Endothelial cell of umbilical vein (primary cell): Measurements from ENCODE around the gene DNAAF3. TPM values are rescaled to one million over a fixed set of nuclear protein-coding genes. Genes with fewer than 3 reads are reported as not detected.

Source experiments
- BruUV-seq: library from RNA; stranded (reverse); fragments of 400-500 nt; replicated peaks from 2 replicates; lab custom pipeline; 2021; lab: Mats Ljungman, UMichigan
- CTCF ChIA-PET: fragments of 300-600, 350-600 bp; sonication (Branson Sonifier 250); formaldehyde crosslinking; loops from one replicate; lab custom pipeline; 2021; ENCODE audit warnings: antibody characterized with exemption, inconsistent platforms; lab: Charles Lee
- POLR2A ChIA-PET: fragments of 300-600, 350-600 bp; sonication (Branson Sonifier 250); formaldehyde crosslinking; loops from one replicate; lab custom pipeline; 2021; ENCODE audit warnings: antibody characterized with exemption, inconsistent platforms; lab: Charles Lee
- DNase-seq: peaks from one replicate; pipeline ENCODE4 v3.0.0-alpha.2; 2011; ENCODE audit warnings: low read depth, low spot score
- FAIRE-seq: peaks from 2 replicates; lab custom pipeline; 2011; peaks lifted over from hg19 to GRCh38; lab: Jason Lieb, UNC
- H2AFZ ChIP-seq: 2 replicates; pipeline ENCODE4 v1.6.0; 2012; ENCODE audit warnings: low read depth, low read length, control low read depth, inconsistent platforms
- H3K27ac ChIP-seq: 2 replicates; pipeline ENCODE4 v1.5.1; 2011; ENCODE audit warnings: low read depth, mild to moderate bottlenecking, control low read depth, low read length, moderate library complexity; ENCODE audit not compliant: insufficient read depth
- H3K27me3 ChIP-seq, 2 experiments: 2 replicates each; pipeline versions ENCODE4 v1.6.0 to v1.6.1; 2011; ENCODE audit warnings: low read length in 2 of 2, mixed read lengths in 1 of 2; ENCODE audit not compliant: control insufficient read depth in 2 of 2, insufficient read depth in 2 of 2
- H3K36me3 ChIP-seq, 2 experiments: 2 replicates in 1 of 2; 3 replicates in 1 of 2; pipeline ENCODE4 v1.5.1; 2011; ENCODE audit warnings: low read length in 2 of 2, mild to moderate bottlenecking in 1 of 2, moderate library complexity in 1 of 2; ENCODE audit not compliant: control insufficient read depth in 2 of 2, insufficient read depth in 2 of 2; ENCODE audit errors: extremely low read depth in 1 of 2
- H3K4me1 ChIP-seq: 3 replicates; pipeline ENCODE4 v1.5.1; 2011; ENCODE audit warnings: mild to moderate bottlenecking, low read length; ENCODE audit not compliant: control insufficient read depth, insufficient read depth; ENCODE audit errors: extremely low read depth
- H3K4me2 ChIP-seq: 2 replicates; pipeline ENCODE4 v1.6.1; 2011; ENCODE audit warnings: low read length, control low read depth, mixed read lengths; ENCODE audit not compliant: insufficient read depth
- H3K4me3 ChIP-seq, 3 experiments: fragments of 200-600 bp in 1 of 3; sonication (generic), shearing (Covaris generic) in 1 of 3; replicated peaks in 1 of 3; 2 replicates each; pipeline ENCODE4 v1.5.1; 2011 to 2016; ENCODE audit warnings: control low read depth in 3 of 3, low read length in 3 of 3, mild to moderate bottlenecking in 2 of 3, inconsistent platforms in 1 of 3, low read depth in 1 of 3, moderate library complexity in 1 of 3; ENCODE audit not compliant: insufficient read depth in 1 of 3
- H3K79me2 ChIP-seq: 2 replicates; pipeline ENCODE4 v1.6.0; 2012; ENCODE audit warnings: low read length, inconsistent platforms; ENCODE audit not compliant: control insufficient read depth, insufficient read depth
- H3K9ac ChIP-seq: replicated peaks from 2 replicates; pipeline ENCODE3; 2011; ENCODE audit warnings: low read length, control low read depth; ENCODE audit not compliant: insufficient read depth; ENCODE audit errors: extremely low read depth
- H3K9me1 ChIP-seq: replicated peaks from 3 replicates; pipeline ENCODE4 v1.6.0; 2011; ENCODE audit warnings: mild to moderate bottlenecking, low read length; ENCODE audit not compliant: control insufficient read depth, insufficient read depth; ENCODE audit errors: extremely low read depth
- H3K9me3 ChIP-seq: replicated peaks from 2 replicates; pipeline ENCODE4 v1.5.1; 2012; ENCODE audit warnings: low read length, inconsistent platforms; ENCODE audit not compliant: control insufficient read depth, insufficient read depth
- H4K20me1 ChIP-seq: replicated peaks from 2 replicates; pipeline ENCODE3; 2011; ENCODE audit warnings: mild to moderate bottlenecking, low read length; ENCODE audit not compliant: control insufficient read depth, insufficient read depth; ENCODE audit errors: extremely low read depth
- CTCF ChIP-seq, 2 donors: IDR thresholded peaks; 1 replicate in 1 of 2; 2 replicates in 1 of 2; pipeline ENCODE4 v1.5.1; 2011; ENCODE audit warnings: low read length in 2 of 2, mild to moderate bottlenecking in 2 of 2, moderate library complexity in 2 of 2, control low read depth in 1 of 2, inconsistent platforms in 1 of 2, low read depth in 1 of 2; ENCODE audit not compliant: insufficient read depth in 1 of 2; ENCODE audit errors: extremely low read depth in 1 of 2
- EZH2 ChIP-seq: IDR thresholded peaks from 2 replicates; pipeline ENCODE4 v1.6.1; 2012; ENCODE audit warnings: borderline replicate concordance, low read depth, mild to moderate bottlenecking, moderate library complexity, low read length, inconsistent platforms; ENCODE audit not compliant: severe bottlenecking
- FOS ChIP-seq: IDR thresholded peaks from 2 replicates; pipeline ENCODE4 v1.6.1; 2011; ENCODE audit warnings: mild to moderate bottlenecking, low read length, moderate library complexity, borderline replicate concordance; ENCODE audit not compliant: insufficient read depth
- GATA2 ChIP-seq: IDR thresholded peaks from 2 replicates; pipeline ENCODE4 v1.7.0; 2011; ENCODE audit warnings: low read depth, mild to moderate bottlenecking, moderate library complexity, mixed read lengths, low read length; ENCODE audit not compliant: insufficient read length, insufficient read depth
- JUN ChIP-seq: IDR thresholded peaks from 2 replicates; pipeline ENCODE4 v1.6.1; 2011; ENCODE audit warnings: borderline replicate concordance, low read depth; ENCODE audit not compliant: insufficient read length, insufficient read depth
- MAX ChIP-seq: IDR thresholded peaks from 2 replicates; pipeline ENCODE4 v1.6.1; 2011; ENCODE audit not compliant: insufficient read depth, insufficient read length
- MYC ChIP-seq: IDR thresholded peaks from one replicate; pipeline ENCODE4 v1.6.1; 2011; ENCODE audit warnings: mild to moderate bottlenecking, low read depth, low read length
- POLR2A ChIP-seq: IDR thresholded peaks from 2 replicates; pipeline ENCODE4 v1.6.1; 2012; ENCODE audit warnings: low read depth, mild to moderate bottlenecking, control low read depth, low read length
- POLR2AphosphoS5 ChIP-seq: IDR thresholded peaks from 2 replicates; pipeline ENCODE4 v1.6.1; 2012; ENCODE audit warnings: low read depth, mild to moderate bottlenecking, control low read depth, low read length, moderate library complexity; ENCODE audit not compliant: insufficient read depth
- dilution Hi-C: fragments of 300-500 bp; cut with MboI; formaldehyde crosslinking; loops from one replicate; pipeline ENCODE4 v1.15.0; 2019; ENCODE audit warnings: low sequenced_read_pairs; ENCODE audit not compliant: extremely low pct_ligation_motif_present
- intact Hi-C: fragments of 100-400 bp; cut with micrococcal nuclease; formaldehyde crosslinking; loops from one replicate; pipeline ENCODE4 v1.10.0; 2022
- polyA plus RNA-seq, 4 experiments: library from polyadenylated mRNA; depleted of rRNA in 3 of 4; stranded (reverse) in 3 of 4; unstranded in 1 of 4; fragments of >200 nt; gene quantifications; 2 replicates each; pipeline versions ENCODE4 v1.2.1 to v1.2.3, GENCODE V29; 2011 to 2012; ENCODE audit warnings: missing spikeins in 1 of 4
- total RNA-seq: library from RNA; stranded (reverse); gene quantifications from 2 replicates; pipeline ENCODE4 v1.2.3, GENCODE V29; 2021

Gene DNAAF3
- total and polyA plus RNA-seq, 2 donors (not counting 3 experiments of a cell fraction or from before 2014, with no cell fraction given), result 0.62 to 0.75 TPM

GRCh38 chr19:55146078-55146704 is 20.2 kb downstream of the DNAAF3 start:
- H3K9ac ChIP-seq, result no peak overlapping the region
- no peaks in the 10 kb centered on the region for H3K36me3 ChIP-seq
- H3K4me2 ChIP-seq, result no peak overlapping the region
- dilution Hi-C loops, result no loop called here
- intact Hi-C loops, result loop anchor here (10.0 kb wide), 1 partner anchor 239 kb away; the partner anchor contains the start of genes RPL28 and TMEM238
- no peaks in the 10 kb centered on the region for H3K4me1 ChIP-seq
- H3K27me3 ChIP-seq, result peaks cover 7 to 15% of the 10 kb centered on the region in 2 experiments
- no peaks in the 10 kb centered on the region for H3K9me3 ChIP-seq
- BruUV-seq, result no TSS peak
- CTCF ChIA-PET, result interaction anchor here (0.5 to 3.8 kb wide), 11 partner anchors 10 to 358 kb away, joined by 3 to 34 read pairs (median 4); partner anchors contain the start of genes COX6B2, DNAAF3 and TMEM238
- H3K9me1 ChIP-seq, result no peaks in the 10 kb centered on the region
- H3K4me3 ChIP-seq, result no peak overlapping the region
- TF ChIP-seq CTCF (IDR thresholded peaks at IDR 0.05; ENCODE audit: extremely low read depth in 1 of 2, insufficient read depth in 1 of 2, low read depth in 1 of 2, low read length in 2 of 2), result peak; percentile 34 to 55
- TF ChIP-seq MAX, result no peak
- FAIRE-seq, result no peak
- no peaks in the 10 kb centered on the region for H3K79me2 ChIP-seq
- no peaks in the 10 kb centered on the region for H4K20me1 ChIP-seq
- no peak overlapping the region for H2AFZ ChIP-seq
- DNase-seq, result no peak
- POLR2A ChIA-PET, result no interaction called here
- H3K27ac ChIP-seq, result no peak overlapping the region

GRCh38 chr19:55145232-55145631 is 21.2 kb downstream of the DNAAF3 start:
- dilution Hi-C loops (no loop called here), intact Hi-C loops (loop anchor here (10.0 kb wide), 1 partner anchor 240 kb away; the partner anchor contains the start of genes RPL28 and TMEM238)
- BruUV-seq, result no TSS peak
- H3K4me1 ChIP-seq, result no peaks in the 10 kb centered on the region
- no peaks in the 10 kb centered on the region for H3K9me3 ChIP-seq
- H3K9ac ChIP-seq, result no peak overlapping the region
- no peaks in the 10 kb centered on the region for H3K9me1 ChIP-seq
- H3K27ac ChIP-seq, result no peak overlapping the region
- H2AFZ ChIP-seq, result no peak overlapping the region
- no peaks in the 10 kb centered on the region for H3K36me3 ChIP-seq
- ChIA-PET POLR2A (no interaction called here), CTCF (interaction anchor here (3.8 kb wide), 1 partner anchor 15 kb away, joined by 34 read pairs; no protein-coding TSS in a partner anchor)
- TF ChIP-seq MAX (no peak), CTCF (IDR thresholded peaks at IDR 0.05; ENCODE audit: extremely low read depth in 1 of 2, insufficient read depth in 1 of 2, low read depth in 1 of 2, low read length in 2 of 2) (no peak), GATA2 (no peak), POLR2A (no peak), MYC (no peak), FOS (no peak), JUN (no peak), POLR2AphosphoS5 (no peak), EZH2 (no peak)
- H4K20me1 ChIP-seq, result no peaks in the 10 kb centered on the region
- no peak overlapping the region for H3K4me3 ChIP-seq
- H3K27me3 ChIP-seq, result peaks cover 7 to 13% of the 10 kb centered on the region in 2 experiments
- no peak for FAIRE-seq
- no peaks in the 10 kb centered on the region for H3K79me2 ChIP-seq
- no peak overlapping the region for H3K4me2 ChIP-seq
- DNase-seq, result no peak
